Tibial artery (tissue), 4 donors: Measurements from ENCODE around the gene P4HA3.

ENCODE experiments used
- DNase-seq, 2 donors: peaks; one replicate each; pipeline ENCODE4 v3.0.0-alpha.2; 2019
- H3K27ac ChIP-seq, 2 donors: fragments of 200-600 bp; sonication (generic) in 1 of 2; 1 replicate in 1 of 2; 2 replicates in 1 of 2; pipeline ENCODE4 v1.5.1; 2018 to 2019; ENCODE audit warnings: mild to moderate bottlenecking in 1 of 2
- H3K27me3 ChIP-seq, 2 donors: fragments of 200-600 bp; sonication (generic) in 1 of 2; one replicate each; pipeline versions ENCODE4 v1.5.1 to v1.6.0; 2016 to 2019
- H3K36me3 ChIP-seq, 3 donors: fragments of 200-600 bp; sonication (generic) in 2 of 3; one replicate each; pipeline ENCODE4 v1.5.1; 2016 to 2019; ENCODE audit warnings: mild to moderate bottlenecking in 2 of 3
- H3K4me1 ChIP-seq, 4 donors: fragments of 200-600 bp; sonication (generic) in 2 of 4; 1 replicate in 3 of 4; 2 replicates in 1 of 4; pipeline ENCODE4 v1.5.1; 2016 to 2019
- H3K4me3 ChIP-seq, 2 donors: fragments of 200-600 bp; sonication (generic) in 1 of 2; 1 replicate in 1 of 2; 2 replicates in 1 of 2; pipeline ENCODE4 v1.5.1; 2018 to 2019; ENCODE audit warnings: mild to moderate bottlenecking in 2 of 2
- H3K9me3 ChIP-seq, 3 donors: fragments of 200-600 bp; sonication (generic) in 1 of 3; one replicate each; pipeline ENCODE4 v1.5.1; 2016 to 2019
- intact Hi-C: fragments of 100-400 bp; cut with DNase I; formaldehyde crosslinking; loops from one replicate; pipeline ENCODE4 v1.15.0; 2023; ENCODE audit warnings: low total_unique reads
- TF ChIP-seq, protein P1 (sequence below), 2 experiments: fragments of 200-600 bp in 1 of 2; fragments of 450-650 bp in 1 of 2; IDR thresholded peaks; one replicate each; pipeline ENCODE4 v1.5.1; 2017 to 2019; ENCODE audit warnings: antibody characterized with exemption in 2 of 2, mild to moderate bottlenecking in 1 of 2, moderate library complexity in 1 of 2

Gene P4HA3

GRCh38 chr11:74312326-74312725 is 886 bp upstream of the P4HA3 start:
- TF ChIP-seq, protein P1, sequence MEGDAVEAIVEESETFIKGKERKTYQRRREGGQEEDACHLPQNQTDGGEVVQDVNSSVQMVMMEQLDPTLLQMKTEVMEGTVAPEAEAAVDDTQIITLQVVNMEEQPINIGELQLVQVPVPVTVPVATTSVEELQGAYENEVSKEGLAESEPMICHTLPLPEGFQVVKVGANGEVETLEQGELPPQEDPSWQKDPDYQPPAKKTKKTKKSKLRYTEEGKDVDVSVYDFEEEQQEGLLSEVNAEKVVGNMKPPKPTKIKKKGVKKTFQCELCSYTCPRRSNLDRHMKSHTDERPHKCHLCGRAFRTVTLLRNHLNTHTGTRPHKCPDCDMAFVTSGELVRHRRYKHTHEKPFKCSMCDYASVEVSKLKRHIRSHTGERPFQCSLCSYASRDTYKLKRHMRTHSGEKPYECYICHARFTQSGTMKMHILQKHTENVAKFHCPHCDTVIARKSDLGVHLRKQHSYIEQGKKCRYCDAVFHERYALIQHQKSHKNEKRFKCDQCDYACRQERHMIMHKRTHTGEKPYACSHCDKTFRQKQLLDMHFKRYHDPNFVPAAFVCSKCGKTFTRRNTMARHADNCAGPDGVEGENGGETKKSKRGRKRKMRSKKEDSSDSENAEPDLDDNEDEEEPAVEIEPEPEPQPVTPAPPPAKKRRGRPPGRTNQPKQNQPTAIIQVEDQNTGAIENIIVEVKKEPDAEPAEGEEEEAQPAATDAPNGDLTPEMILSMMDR (IDR thresholded peaks at IDR 0.05): no peak
- Histone ChIP-seq H3K36me3 (no peaks in the 10 kb centered on the region), H3K27ac (no peak overlapping the region), H3K4me1 (peaks cover 0 to 9% (median 9%) of the 10 kb centered on the region in 4 donors), H3K4me3 (no peak overlapping the region), H3K27me3 (peaks cover 0 to 8% of the 10 kb centered on the region in 2 donors), H3K9me3 (peaks cover 0 to 12% (median 8%) of the 10 kb centered on the region in 3 donors)
- intact Hi-C loops: no loop called here
- DNase-seq: no peak

- Histone ChIP-seq H3K27ac (peak overlapping the region in 1 of 2 donors; percentile 25), H3K27me3 (peaks cover 0 to 8% of the 10 kb centered on the region in 2 donors), H3K36me3 (no peaks in the 10 kb centered on the region), H3K9me3 (peaks cover 0 to 8% (median 0%) of the 10 kb centered on the region in 3 donors), H3K4me1 (peaks cover 0 to 9% (median 9%) of the 10 kb centered on the region in 4 donors), H3K4me3 (peak overlapping the region; percentile 49 to 60)
- TF ChIP-seq, protein P1 (IDR thresholded peaks at IDR 0.05): no peak
- intact Hi-C loops: no loop called here
- no peak for DNase-seq
Measured at GRCh38 chr11:74310857-74311256, 583 bp downstream of the P4HA3 start.

DNA sequence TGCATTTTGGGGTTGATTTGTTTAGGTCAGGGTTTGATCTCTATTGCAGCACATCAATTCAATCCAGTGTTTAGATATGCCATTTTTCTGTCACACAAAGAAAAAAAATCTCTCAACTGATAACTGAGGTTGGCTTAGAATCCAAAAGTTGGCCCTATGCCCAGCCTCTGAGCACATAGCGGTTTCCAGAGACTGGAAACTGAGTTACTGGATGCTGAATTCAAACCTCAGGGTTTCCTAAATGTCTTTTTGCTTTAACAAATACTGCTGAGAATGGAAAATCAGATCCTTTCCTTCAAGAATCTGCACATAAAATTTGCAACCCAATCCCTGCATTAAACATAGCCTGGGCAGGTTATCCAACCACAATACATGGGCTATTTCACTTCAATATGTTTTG is 4.0 kb downstream of the P4HA3 start:
- Histone ChIP-seq H3K27ac (no peak overlapping the region), H3K4me3 (no peak overlapping the region), H3K36me3 (no peaks in the 10 kb centered on the region), H3K4me1 (peaks cover 0 to 9% (median 9%) of the 10 kb centered on the region in 4 donors), H3K27me3 (peaks cover 0 to 10% of the 10 kb centered on the region in 2 donors), H3K9me3 (no peaks in the 10 kb centered on the region)
- TF ChIP-seq, protein P1 (IDR thresholded peaks at IDR 0.05): no peak
- intact Hi-C loops: no loop called here
- peak in 1 of 2 donors; percentile 49 for DNase-seq

- Histone ChIP-seq H3K27ac (no peak overlapping the region), H3K36me3 (no peaks in the 10 kb centered on the region), H3K9me3 (no peaks in the 10 kb centered on the region), H3K4me1 (peaks cover 0 to 9% (median 7%) of the 10 kb centered on the region in 4 donors), H3K4me3 (no peak overlapping the region), H3K27me3 (peaks cover 0 to 10% of the 10 kb centered on the region in 2 donors)
- intact Hi-C loops: no loop called here
- no peak for DNase-seq
- TF ChIP-seq, protein P1 (IDR thresholded peaks at IDR 0.05): no peak
Measured at GRCh38 chr11:74306435-74307175, 4.8 kb downstream of the P4HA3 start.

GRCh38 chr11:74299015-74299414 is 12.4 kb downstream of the P4HA3 start:
- TF ChIP-seq, protein P1 (IDR thresholded peaks at IDR 0.05): no peak
- Histone ChIP-seq H3K36me3 (no peaks in the 10 kb centered on the region), H3K27me3 (peaks cover 0 to under 1% of the 10 kb centered on the region in 2 donors), H3K9me3 (no peaks in the 10 kb centered on the region), H3K4me3 (no peak overlapping the region), H3K4me1 (no peaks in the 10 kb centered on the region), H3K27ac (no peak overlapping the region)
- intact Hi-C loops: no loop called here
- DNase-seq: no peak
